Measurements from ENCODE around the gene OCIAD1.

Gene OCIAD1

DNA sequence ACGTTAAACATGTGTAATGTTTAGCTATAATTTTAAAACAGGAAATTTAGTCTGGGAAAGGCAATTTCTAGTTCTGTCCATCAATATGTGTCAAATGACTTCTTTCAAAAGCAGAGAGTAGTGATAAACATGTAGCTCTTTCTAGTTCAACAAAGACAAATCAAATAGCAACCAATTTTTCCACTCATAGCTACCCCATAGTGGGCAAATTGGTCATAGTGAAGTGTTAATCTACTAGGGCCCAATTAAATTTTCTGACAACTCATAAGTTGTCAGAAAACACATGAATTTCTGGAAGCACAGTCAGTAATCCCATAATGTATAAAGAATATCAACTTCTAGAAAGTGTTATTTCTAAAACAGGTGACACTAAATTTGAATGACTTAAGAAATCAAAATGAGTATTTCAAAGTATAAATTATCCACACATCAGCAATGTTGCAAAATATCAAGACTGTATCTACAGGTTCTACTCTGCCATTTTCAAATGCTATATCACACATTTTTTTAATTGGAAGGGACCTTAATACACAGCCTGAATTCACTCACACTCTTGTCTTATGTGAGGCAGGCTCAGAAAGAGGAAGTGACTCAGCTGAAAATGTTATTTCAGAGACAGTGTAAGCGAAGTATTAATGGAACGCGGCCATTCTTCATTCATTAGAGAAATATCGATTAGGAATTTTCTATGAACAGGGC is 68.0 kb downstream of the OCIAD1 start:
- DNase-seq (ENCODE audit: low spot score), result no peak
- no peak overlapping the region for H3K27ac ChIP-seq
- H3K4me3 ChIP-seq, result no peak overlapping the region
- TF ChIP-seq, protein P1, sequence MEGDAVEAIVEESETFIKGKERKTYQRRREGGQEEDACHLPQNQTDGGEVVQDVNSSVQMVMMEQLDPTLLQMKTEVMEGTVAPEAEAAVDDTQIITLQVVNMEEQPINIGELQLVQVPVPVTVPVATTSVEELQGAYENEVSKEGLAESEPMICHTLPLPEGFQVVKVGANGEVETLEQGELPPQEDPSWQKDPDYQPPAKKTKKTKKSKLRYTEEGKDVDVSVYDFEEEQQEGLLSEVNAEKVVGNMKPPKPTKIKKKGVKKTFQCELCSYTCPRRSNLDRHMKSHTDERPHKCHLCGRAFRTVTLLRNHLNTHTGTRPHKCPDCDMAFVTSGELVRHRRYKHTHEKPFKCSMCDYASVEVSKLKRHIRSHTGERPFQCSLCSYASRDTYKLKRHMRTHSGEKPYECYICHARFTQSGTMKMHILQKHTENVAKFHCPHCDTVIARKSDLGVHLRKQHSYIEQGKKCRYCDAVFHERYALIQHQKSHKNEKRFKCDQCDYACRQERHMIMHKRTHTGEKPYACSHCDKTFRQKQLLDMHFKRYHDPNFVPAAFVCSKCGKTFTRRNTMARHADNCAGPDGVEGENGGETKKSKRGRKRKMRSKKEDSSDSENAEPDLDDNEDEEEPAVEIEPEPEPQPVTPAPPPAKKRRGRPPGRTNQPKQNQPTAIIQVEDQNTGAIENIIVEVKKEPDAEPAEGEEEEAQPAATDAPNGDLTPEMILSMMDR (IDR thresholded peaks at IDR 0.05), result no peak

DNA sequence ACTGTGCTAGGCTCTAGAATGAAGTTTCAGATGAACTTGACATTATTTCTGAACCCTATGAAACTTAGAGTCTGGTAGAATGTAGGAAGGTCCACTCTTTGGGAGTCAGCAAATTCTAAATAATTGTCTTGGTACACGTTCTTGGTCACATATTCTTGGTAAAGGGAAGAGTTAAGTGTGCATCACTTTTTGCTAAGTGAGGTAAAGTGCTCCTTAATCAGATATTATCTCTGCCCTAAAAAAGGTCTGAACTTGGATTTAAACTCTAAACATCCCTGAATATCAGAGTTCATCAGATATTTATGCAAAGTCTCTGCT is 68.5 kb downstream of the OCIAD1 start:
- no peak for DNase-seq (ENCODE audit: low spot score)
- Histone ChIP-seq H3K4me3 (no peak overlapping the region), H3K27ac (no peak overlapping the region)
- TF ChIP-seq, protein P1 (IDR thresholded peaks at IDR 0.05), result no peak

GRCh38 chr4:48899950-48900349 is 69.1 kb downstream of the OCIAD1 start:
- no peak overlapping the region for H3K4me3 ChIP-seq
- no peak for DNase-seq (ENCODE audit: low spot score)
- TF ChIP-seq, protein P1 (IDR thresholded peaks at IDR 0.05), result no peak
- no peak overlapping the region for H3K27ac ChIP-seq

- Histone ChIP-seq H3K27ac (no peak overlapping the region), H3K4me3 (no peak overlapping the region)
- no peak for DNase-seq (ENCODE audit: low spot score)
- TF ChIP-seq, protein P1 (IDR thresholded peaks at IDR 0.05), result no peak
Observed at GRCh38 chr4:48901196-48901595, 70.3 kb downstream of the OCIAD1 start.

GRCh38 chr4:48902266-48902665 is 71.4 kb downstream of the OCIAD1 start:
- Histone ChIP-seq H3K27ac (no peak overlapping the region), H3K4me3 (no peak overlapping the region)
- TF ChIP-seq, protein P1 (IDR thresholded peaks at IDR 0.05), result no peak
- DNase-seq (ENCODE audit: low spot score), result no peak

DNA sequence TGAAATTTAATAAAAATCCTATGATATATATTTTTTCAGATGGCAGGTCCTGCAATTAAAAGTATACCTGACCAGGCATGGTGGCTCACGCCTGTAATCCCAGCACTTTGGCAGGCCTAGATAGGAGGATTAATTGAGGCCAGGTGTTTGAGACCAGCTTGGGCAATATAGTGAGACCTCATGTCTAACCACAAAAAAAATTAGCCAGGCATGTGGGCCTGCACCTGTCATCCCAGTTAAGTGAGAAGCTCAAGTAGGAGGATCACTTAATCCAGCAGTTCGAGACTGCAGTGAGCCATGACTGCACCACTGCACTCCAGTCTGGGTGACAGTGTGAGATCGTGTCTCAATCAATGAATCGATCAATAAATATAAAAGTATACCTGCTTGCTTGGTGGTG is 73.2 kb downstream of the OCIAD1 start:
- Histone ChIP-seq H3K4me3 (no peak overlapping the region), H3K27ac (no peak overlapping the region)
- no peak for DNase-seq (ENCODE audit: low spot score)
- TF ChIP-seq, protein P1 (IDR thresholded peaks at IDR 0.05), result no peak

DNA sequence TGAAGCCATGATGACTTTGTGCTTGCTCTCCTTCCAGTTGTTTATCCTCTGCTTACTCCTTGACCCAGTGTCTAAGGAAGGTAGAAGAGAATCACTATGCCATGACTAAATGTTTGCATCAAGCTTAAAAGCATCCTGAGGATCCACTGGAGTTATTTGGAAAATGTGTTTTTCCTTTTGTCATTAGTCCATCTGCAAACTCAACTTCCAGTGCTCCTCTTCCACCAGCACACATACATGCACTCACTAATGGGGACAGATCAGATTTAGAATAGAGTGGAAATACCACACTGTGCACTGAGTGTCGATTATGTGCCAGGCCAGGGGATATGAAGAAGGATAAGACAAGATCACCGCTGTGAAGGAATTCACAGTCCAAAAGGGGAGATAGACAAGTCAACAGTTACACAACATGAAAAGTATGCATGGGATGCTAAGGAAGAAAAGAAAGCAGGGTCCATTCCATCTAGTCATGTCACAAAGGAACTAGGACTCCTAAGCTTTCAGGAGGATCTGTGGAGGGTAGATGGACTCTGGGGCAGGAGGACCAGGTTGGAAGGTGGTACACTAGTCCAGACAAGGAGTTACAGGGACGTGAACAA is 73.8 kb downstream of the OCIAD1 start:
- Histone ChIP-seq H3K27ac (no peak overlapping the region), H3K4me3 (no peak overlapping the region)
- no peak for DNase-seq (ENCODE audit: low spot score)
- TF ChIP-seq, protein P1 (IDR thresholded peaks at IDR 0.05), result no peak

Data from coronary artery (tissue), 2 donors.